CD4-positive, alpha-beta T cell treated with Interleukin-10 for 1 hour (primary cell): ENCODE data around the gene LSM6.

Experiments
- DNase-seq: peaks from one replicate; pipeline ENCODE4 v3.0.0-alpha.2; 2020

Gene LSM6

GRCh38 chr4:146186596-146186995 is 11.1 kb downstream of the LSM6 start:
- DNase-seq, result no peak

- no peak for DNase-seq
These were observed 14.9 kb downstream of the LSM6 start for GRCh38 chr4:146190456-146190855.

- DNase-seq, result no peak
These were observed 16.4 kb downstream of the LSM6 start for GRCh38 chr4:146191766-146192458.

- no peak for DNase-seq
These were observed 18.1 kb downstream of the LSM6 start for GRCh38 chr4:146193628-146194027.

- no peak for DNase-seq
These were observed 18.7 kb downstream of the LSM6 start for GRCh38 chr4:146194212-146194611.

GRCh38 chr4:146202665-146203064 is 27.1 kb downstream of the LSM6 start:
- no peak for DNase-seq

- DNase-seq, result no peak
These were observed 31.9 kb downstream of the LSM6 start for GRCh38 chr4:146207410-146207809.

- no peak for DNase-seq
These were observed 35.4 kb downstream of the LSM6 start for GRCh38 chr4:146210890-146211289.

- DNase-seq, result no peak
These were observed 35.9 kb downstream of the LSM6 start for GRCh38 chr4:146211440-146211839.

GRCh38 chr4:146212781-146213180 is 37.3 kb downstream of the LSM6 start:
- no peak for DNase-seq

GRCh38 chr4:146214238-146214637 is 38.7 kb downstream of the LSM6 start, which contains the start of gene REELD1:
Gene REELD1, plus strand, starts transcription at chr4:146214538. Its CDS starts 2,415 bp downstream, at chr4:146216953.
- no peak for DNase-seq

GRCh38 chr4:146222313-146222712 is 46.8 kb downstream of the LSM6 start:
- no peak for DNase-seq

- no peak for DNase-seq
These were observed 48.9 kb downstream of the LSM6 start for GRCh38 chr4:146224326-146224966.

- DNase-seq, result no peak
These were observed 53.9 kb downstream of the LSM6 start for GRCh38 chr4:146229406-146229805.

GRCh38 chr4:146232131-146232722 is 56.7 kb downstream of the LSM6 start:
- DNase-seq, result no peak

GRCh38 chr4:146235654-146236177 is 60.2 kb downstream of the LSM6 start:
- no peak for DNase-seq

GRCh38 chr4:146236216-146236615 is 60.7 kb downstream of the LSM6 start:
- no peak for DNase-seq

GRCh38 chr4:146237092-146237491 is 61.6 kb downstream of the LSM6 start:
- no peak for DNase-seq

GRCh38 chr4:146238107-146238506 is 62.6 kb downstream of the LSM6 start:
- no peak for DNase-seq
